NCI-H82 (cell line): Measurements from ENCODE around the gene BCOR.
A peak's percentile ranks its signal among the peaks of the same experiment; 100 is the strongest.

Source experiments
- DNase-seq: peaks from one replicate; lab custom pipeline; 2025; lab: John Stamatoyannopoulos, UW

The BCOR gene

GRCh38 chrX:40112996-40113395, 15.2 kb upstream of the BCOR start:
- DNase-seq, result no peak

- DNase-seq, result no peak
These were observed 14.1 kb upstream of the BCOR start for GRCh38 chrX:40111868-40112267.

GRCh38 chrX:40109288-40110008, 11.7 kb upstream of the BCOR start:
- peak; percentile 77 for DNase-seq

GRCh38 chrX:40108959-40109287, 11.2 kb upstream of the BCOR start:
- DNase-seq, result peak; percentile 77

- peak; percentile 80 for DNase-seq
These were observed 10.6 kb upstream of the BCOR start for GRCh38 chrX:40108162-40108958.

- DNase-seq, result peak; percentile 84
These were observed 9.8 kb upstream of the BCOR start for GRCh38 chrX:40107291-40108161.

GRCh38 chrX:40106676-40107290, 9.0 kb upstream of the BCOR start:
- peak; percentile 60 for DNase-seq

GRCh38 chrX:40105835-40106675, 8.3 kb upstream of the BCOR start:
- peak; percentile 83 for DNase-seq

- peak; percentile 58 for DNase-seq
These were observed 7.5 kb upstream of the BCOR start for GRCh38 chrX:40104985-40105834.

- peak; percentile 38 for DNase-seq
These were observed 6.8 kb upstream of the BCOR start for GRCh38 chrX:40104630-40104984.

- DNase-seq, result peak; percentile 59
These were observed 6.0 kb upstream of the BCOR start for GRCh38 chrX:40103565-40104323.

GRCh38 chrX:40102393-40103381, 4.9 kb upstream of the BCOR start:
- DNase-seq, result peak; percentile 21

- DNase-seq, result no peak
These were observed 3.7 kb upstream of the BCOR start for GRCh38 chrX:40101430-40101802.

GRCh38 chrX:40100537-40101429, 3.0 kb upstream of the BCOR start:
- DNase-seq, result peak; percentile 64

- no peak for DNase-seq
These were observed 2.4 kb upstream of the BCOR start for GRCh38 chrX:40100141-40100536.

- peak; percentile 80 for DNase-seq
These were observed 1.5 kb upstream of the BCOR start for GRCh38 chrX:40099055-40099958.
